ENCODE measurements around the gene ITGB8. TPM values are rescaled to one million over a fixed set of nuclear protein-coding genes. Genes with fewer than 3 reads are reported as not detected.

The ITGB8 gene
- total and polyA plus RNA-seq, 12 donors = 0.46 to 10.7 (median 2.5) TPM

DNA sequence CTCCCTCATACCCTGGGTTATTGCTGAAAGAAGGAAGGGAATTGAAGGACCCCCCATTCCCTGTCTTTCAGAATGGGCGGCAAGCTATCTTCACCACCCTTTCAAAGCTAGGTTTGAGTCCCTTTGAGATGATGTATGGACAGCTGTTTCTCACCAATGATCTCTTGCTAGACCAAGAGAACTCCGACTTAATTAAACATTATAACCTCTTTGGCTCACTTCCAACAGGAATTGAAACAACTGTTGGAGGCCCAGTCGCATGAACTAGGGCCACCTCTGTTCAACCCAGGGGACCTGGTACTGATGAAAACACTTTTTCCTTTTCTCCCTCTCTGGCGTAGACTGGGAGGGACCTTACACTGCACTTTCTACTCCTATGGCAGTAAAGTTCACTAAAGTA is 110.6 kb downstream of the ITGB8 start:
- H3K36me3 ChIP-seq = no peaks in the 10 kb centered on the region
- H3K27me3 ChIP-seq = no peaks in the 10 kb centered on the region
- peaks cover 0 to 6% (median 0%) of the 10 kb centered on the region in 9 donors for H3K4me1 ChIP-seq
- DNase-seq (no peak), ATAC-seq (no peak)
- TF ChIP-seq, protein P1, sequence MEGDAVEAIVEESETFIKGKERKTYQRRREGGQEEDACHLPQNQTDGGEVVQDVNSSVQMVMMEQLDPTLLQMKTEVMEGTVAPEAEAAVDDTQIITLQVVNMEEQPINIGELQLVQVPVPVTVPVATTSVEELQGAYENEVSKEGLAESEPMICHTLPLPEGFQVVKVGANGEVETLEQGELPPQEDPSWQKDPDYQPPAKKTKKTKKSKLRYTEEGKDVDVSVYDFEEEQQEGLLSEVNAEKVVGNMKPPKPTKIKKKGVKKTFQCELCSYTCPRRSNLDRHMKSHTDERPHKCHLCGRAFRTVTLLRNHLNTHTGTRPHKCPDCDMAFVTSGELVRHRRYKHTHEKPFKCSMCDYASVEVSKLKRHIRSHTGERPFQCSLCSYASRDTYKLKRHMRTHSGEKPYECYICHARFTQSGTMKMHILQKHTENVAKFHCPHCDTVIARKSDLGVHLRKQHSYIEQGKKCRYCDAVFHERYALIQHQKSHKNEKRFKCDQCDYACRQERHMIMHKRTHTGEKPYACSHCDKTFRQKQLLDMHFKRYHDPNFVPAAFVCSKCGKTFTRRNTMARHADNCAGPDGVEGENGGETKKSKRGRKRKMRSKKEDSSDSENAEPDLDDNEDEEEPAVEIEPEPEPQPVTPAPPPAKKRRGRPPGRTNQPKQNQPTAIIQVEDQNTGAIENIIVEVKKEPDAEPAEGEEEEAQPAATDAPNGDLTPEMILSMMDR (IDR thresholded peaks at IDR 0.05) = no peak
- H3K9me3 ChIP-seq = peaks cover 0 to 13% (median 4%) of the 10 kb centered on the region in 11 donors
- intact Hi-C loops (cut with DNase I) = no loop called here
- WGBS, 2 donors = 78 to 89% methylated on average over 4 of the region's 4 CpGs
- H3K27ac ChIP-seq = no peak overlapping the region
- no peak overlapping the region for H3K4me3 ChIP-seq

DNA sequence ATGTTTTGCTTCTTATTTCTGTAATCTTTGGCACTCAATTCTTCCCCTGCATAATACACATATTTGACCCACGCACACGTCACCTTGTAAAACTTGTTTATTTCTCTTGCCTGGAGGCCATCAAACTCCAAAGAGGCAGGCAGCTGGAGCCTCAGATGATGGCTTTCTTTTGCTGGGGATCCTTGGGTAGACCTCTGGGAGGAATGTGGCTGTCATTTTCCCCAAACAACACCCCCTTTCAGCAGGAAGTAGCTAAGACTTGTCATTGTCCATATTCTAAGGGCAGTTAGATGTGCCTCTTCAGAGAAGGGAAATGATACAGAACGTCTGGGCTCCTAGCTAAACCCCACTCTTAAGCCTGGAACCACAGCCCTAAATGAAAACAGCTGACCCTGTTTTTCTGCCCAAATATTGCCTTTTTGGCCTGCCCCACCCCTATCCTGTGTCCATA is 111.3 kb downstream of the ITGB8 start:
- H3K27me3 ChIP-seq = no peaks in the 10 kb centered on the region
- no peak overlapping the region for H3K4me3 ChIP-seq
- intact Hi-C loops (cut with DNase I) = no loop called here
- peaks cover 0 to 6% (median 0%) of the 10 kb centered on the region in 9 donors for H3K4me1 ChIP-seq
- H3K9me3 ChIP-seq = peaks cover 0 to 13% (median 4%) of the 10 kb centered on the region in 11 donors
- ATAC-seq (no peak), DNase-seq (no peak)
- no peak overlapping the region for H3K27ac ChIP-seq
- WGBS, 2 donors = 79 to 87% methylated on average over 3 of the region's 3 CpGs
- TF ChIP-seq, protein P1 (IDR thresholded peaks at IDR 0.05) = no peak
- H3K36me3 ChIP-seq = no peaks in the 10 kb centered on the region

DNA sequence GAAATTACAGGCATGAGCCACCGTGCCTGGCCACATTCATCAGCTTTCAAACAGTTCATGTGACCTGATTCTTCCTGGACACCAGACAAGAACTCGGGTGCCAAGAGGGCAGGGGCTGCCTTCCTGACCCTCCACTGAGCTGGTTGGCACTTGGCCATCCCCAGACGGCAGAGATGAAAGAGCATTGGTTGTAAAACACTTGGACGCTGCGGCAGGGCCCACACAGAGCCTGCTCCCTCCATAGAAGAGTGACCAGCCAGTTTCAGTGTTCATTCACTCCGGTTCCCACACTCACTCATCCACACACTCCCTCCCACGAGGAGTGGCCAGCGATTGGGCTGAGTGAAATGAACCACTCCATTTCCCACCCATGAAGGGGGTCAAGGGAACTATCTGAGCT is 112.3 kb downstream of the ITGB8 start:
- WGBS, 2 donors = 63 to 70% methylated on average over 8 of the region's 8 CpGs
- ATAC-seq = no peak

DNA sequence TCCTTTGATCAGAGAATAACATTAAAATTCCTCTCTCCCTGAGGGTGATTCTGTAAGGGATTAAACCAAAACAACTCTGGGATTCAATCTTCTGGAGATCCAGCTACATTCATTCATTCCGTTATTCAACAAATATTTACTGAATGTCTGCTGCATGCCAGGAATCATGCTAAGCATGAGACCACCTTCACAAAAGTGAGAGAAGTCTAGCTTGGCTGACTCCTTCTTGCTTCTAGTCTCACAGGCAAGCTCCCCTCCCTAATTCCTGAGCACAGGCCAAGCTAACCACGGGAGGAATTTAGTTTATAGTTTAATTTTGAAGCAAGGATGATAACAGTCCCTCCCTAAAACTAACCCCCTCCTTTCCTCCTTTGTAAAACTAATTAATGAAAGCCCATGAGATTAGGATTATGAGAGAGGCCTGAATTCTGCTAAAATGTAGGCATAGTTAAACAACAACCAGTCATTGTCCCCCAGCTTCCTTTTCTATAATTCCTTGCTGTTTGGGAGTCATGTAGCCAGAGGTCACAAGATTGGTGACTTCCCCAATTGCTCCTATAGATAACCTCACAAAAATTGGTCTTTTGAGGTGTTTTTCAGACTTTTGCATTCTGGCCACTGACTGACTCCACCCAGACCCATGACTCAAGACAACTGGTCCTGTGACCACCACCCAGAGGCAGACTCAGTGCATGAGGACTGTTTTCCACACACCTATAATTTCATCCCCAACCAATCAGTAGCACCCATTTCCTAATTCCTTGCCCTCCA is 113.5 kb downstream of the ITGB8 start:
- H3K4me3 ChIP-seq = no peak overlapping the region
- H3K4me1 ChIP-seq = peaks cover 0 to 3% (median 0%) of the 10 kb centered on the region in 9 donors
- intact Hi-C loops (cut with DNase I) = no loop called here
- TF ChIP-seq, protein P1 (IDR thresholded peaks at IDR 0.05) = no peak
- no peak for DNase-seq
- no peak overlapping the region for H3K27ac ChIP-seq
- H3K9me3 ChIP-seq = peaks cover 0 to 13% (median 4%) of the 10 kb centered on the region in 11 donors
- no peaks in the 10 kb centered on the region for H3K27me3 ChIP-seq
- H3K36me3 ChIP-seq = no peaks in the 10 kb centered on the region
- ATAC-seq = peak in 1 of 8 donors; percentile 38
- 40 to 61% methylated on average over 2 of the region's 2 CpGs for WGBS, 2 donors

More for the DNA sequence above, 112.3 kb downstream of the ITGB8 start:
- no peaks in the 10 kb centered on the region for H3K36me3 ChIP-seq
- intact Hi-C loops (cut with DNase I) = no loop called here
- no peaks in the 10 kb centered on the region for H3K27me3 ChIP-seq
- no peak overlapping the region for H3K27ac ChIP-seq
- TF ChIP-seq, protein P1 (IDR thresholded peaks at IDR 0.05) = no peak
- no peak overlapping the region for H3K4me3 ChIP-seq
- peaks cover 0 to 13% (median 4%) of the 10 kb centered on the region in 11 donors for H3K9me3 ChIP-seq
- peaks cover 0 to 6% (median 0%) of the 10 kb centered on the region in 9 donors for H3K4me1 ChIP-seq
- DNase-seq = no peak
